ENCODE measurements around the gene UBAP2.
"Not testable (repeated sequence)": the region's sequence is repeated elsewhere in the genome, so short reads cannot be mapped to it uniquely, and the experiment has no call there.

Gene UBAP2

GRCh38 chr9:34046784-34047379 is 1.8 kb downstream of the UBAP2 start:
- DNase-seq, result no peak

GRCh38 chr9:34045903-34046302 is 2.8 kb downstream of the UBAP2 start:
- no peak for DNase-seq

- not testable (repeated sequence) for DNase-seq
These were observed 6.6 kb downstream of the UBAP2 start for GRCh38 chr9:34042074-34042473.

- DNase-seq, result not testable (repeated sequence)
These were observed 9.8 kb downstream of the UBAP2 start for GRCh38 chr9:34038851-34039250.

- no peak for DNase-seq
These were observed 11.1 kb downstream of the UBAP2 start for GRCh38 chr9:34037626-34038025.

GRCh38 chr9:34036625-34037024 is 12.1 kb downstream of the UBAP2 start:
- no peak for DNase-seq

GRCh38 chr9:34035656-34036055 is 13.0 kb downstream of the UBAP2 start:
- no peak for DNase-seq

- DNase-seq, result no peak
These were observed 14.0 kb downstream of the UBAP2 start for GRCh38 chr9:34034698-34035065.

GRCh38 chr9:34032631-34033030 is 16.1 kb downstream of the UBAP2 start:
- DNase-seq, result no peak

GRCh38 chr9:34027845-34028574 is 20.7 kb downstream of the UBAP2 start:
- DNase-seq, result peak; percentile 35

GRCh38 chr9:34025811-34026210 is 22.9 kb downstream of the UBAP2 start:
- no peak for DNase-seq

- DNase-seq, result no peak
These were observed 23.6 kb downstream of the UBAP2 start for GRCh38 chr9:34025062-34025461.

GRCh38 chr9:34024476-34024875 is 24.2 kb downstream of the UBAP2 start:
- DNase-seq, result not testable (repeated sequence)

- DNase-seq, result no peak
These were observed 32.5 kb downstream of the UBAP2 start for GRCh38 chr9:34016149-34016548.

GRCh38 chr9:34010979-34011378 is 37.7 kb downstream of the UBAP2 start:
- DNase-seq, result no peak

GRCh38 chr9:34001951-34002350 is 46.7 kb downstream of the UBAP2 start:
- DNase-seq, result no peak

GRCh38 chr9:34001298-34001697 is 47.4 kb downstream of the UBAP2 start:
- no peak for DNase-seq

- DNase-seq, result no peak
These were observed 53.2 kb downstream of the UBAP2 start for GRCh38 chr9:33995449-33995848.

GRCh38 chr9:33993104-33993503 is 55.6 kb downstream of the UBAP2 start:
- DNase-seq, result no peak

GRCh38 chr9:33992632-33993031 is 56.1 kb downstream of the UBAP2 start:
- no peak for DNase-seq

GRCh38 chr9:33988219-33988890 is 60.3 kb downstream of the UBAP2 start:
- no peak for DNase-seq

GRCh38 chr9:33976414-33976813 is 72.3 kb downstream of the UBAP2 start:
- DNase-seq, result no peak

GRCh38 chr9:33972698-33973097 is 76.0 kb downstream of the UBAP2 start:
- DNase-seq, result no peak

- no peak for DNase-seq
These were observed 84.5 kb downstream of the UBAP2 start for GRCh38 chr9:33964086-33964768.
